ENCODE results near the gene TMEM63B. TPM values are rescaled to one million over a fixed set of nuclear protein-coding genes. Genes with fewer than 3 reads are reported as not detected.

Gene TMEM63B
- total and polyA plus RNA-seq, 9 of the 15 experiments (the other 6 are each of a cell fraction or from before 2014, with no cell fraction given): 0.14 to 39.4 (median 14.4) TPM

DNA sequence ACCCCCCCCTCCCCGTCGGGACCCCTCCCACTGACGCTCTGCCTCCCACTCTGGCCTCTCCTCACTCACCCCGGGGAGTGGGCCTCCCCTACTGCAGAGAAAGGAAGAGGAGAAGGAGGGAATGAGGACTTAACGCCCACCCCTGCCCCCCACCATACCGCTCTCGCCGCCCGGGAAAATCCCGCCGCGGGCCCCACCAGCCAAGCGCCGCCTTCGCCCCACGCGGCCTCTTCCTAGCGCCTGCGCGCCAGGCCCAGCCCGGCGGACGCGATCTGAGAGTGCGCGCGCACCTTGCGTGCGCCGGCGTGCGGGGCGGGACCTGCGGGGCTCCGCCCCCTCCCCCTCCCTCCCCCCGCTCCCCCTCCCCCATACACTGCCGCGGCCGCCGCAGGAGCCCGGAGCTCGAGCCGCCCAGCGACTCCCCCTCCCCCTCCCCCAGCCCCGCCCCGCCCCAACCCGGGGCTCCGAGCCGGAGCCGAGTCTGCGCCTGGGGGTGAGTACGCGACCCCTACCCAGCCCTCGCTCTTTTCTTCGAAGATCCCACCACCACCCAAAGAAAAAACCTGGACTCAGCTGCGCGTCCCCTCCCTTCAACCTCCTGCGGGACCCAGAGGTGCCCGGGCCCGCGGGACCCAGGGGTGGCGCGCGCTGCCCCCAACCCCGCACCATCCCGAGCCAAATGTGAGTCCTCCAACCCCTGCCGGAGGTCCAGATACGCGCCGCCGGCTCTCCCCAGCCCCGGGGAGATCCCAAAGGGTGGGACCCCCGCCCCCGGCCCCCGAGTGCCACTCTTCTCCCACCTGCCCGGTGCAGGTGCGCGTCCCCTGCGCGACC is at the start of gene TMEM63B, which contains the start of gene MRPL14 (continued):
- TF ChIP-seq ZNF277 (CRISPR knock-in tag; IDR thresholded peaks at IDR 0.05; ENCODE audit: borderline replicate concordance): no peak
- TF ChIP-seq JUND (IDR thresholded peaks at IDR 0.05; ENCODE audit: borderline replicate concordance, low read depth, low read length): peak; percentile 4; the same call in 1 of the 2 replicates
- TF ChIP-seq JUND (tag; IDR thresholded peaks at IDR 0.05; ENCODE audit: borderline replicate concordance, low read depth, low read length): no peak
- TF ChIP-seq, protein P1, sequence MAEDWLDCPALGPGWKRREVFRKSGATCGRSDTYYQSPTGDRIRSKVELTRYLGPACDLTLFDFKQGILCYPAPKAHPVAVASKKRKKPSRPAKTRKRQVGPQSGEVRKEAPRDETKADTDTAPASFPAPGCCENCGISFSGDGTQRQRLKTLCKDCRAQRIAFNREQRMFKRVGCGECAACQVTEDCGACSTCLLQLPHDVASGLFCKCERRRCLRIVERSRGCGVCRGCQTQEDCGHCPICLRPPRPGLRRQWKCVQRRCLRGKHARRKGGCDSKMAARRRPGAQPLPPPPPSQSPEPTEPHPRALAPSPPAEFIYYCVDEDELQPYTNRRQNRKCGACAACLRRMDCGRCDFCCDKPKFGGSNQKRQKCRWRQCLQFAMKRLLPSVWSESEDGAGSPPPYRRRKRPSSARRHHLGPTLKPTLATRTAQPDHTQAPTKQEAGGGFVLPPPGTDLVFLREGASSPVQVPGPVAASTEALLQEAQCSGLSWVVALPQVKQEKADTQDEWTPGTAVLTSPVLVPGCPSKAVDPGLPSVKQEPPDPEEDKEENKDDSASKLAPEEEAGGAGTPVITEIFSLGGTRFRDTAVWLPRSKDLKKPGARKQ (CRISPR knock-in tag; IDR thresholded peaks at IDR 0.05): no peak
- TF ChIP-seq CCNT2 (IDR thresholded peaks at IDR 0.05; ENCODE audit: borderline replicate concordance, extremely low read depth, insufficient read length, low read depth, low read length): peak; percentile 68
- no peak for TF ChIP-seq ZHX1 (conservative IDR thresholded peaks at IDR 0.05; ENCODE audit: low read length)
- no peak for TF ChIP-seq CTCFL (IDR thresholded peaks at IDR 0.05; ENCODE audit: borderline replicate concordance, insufficient read depth, low read depth, low read length, poor library complexity, severe bottlenecking)
- TF ChIP-seq NFRKB (IDR thresholded peaks at IDR 0.05; ENCODE audit: low read depth): peak; percentile 17; the same call in 1 of the 2 replicates
- TF ChIP-seq USF2 (CRISPR knock-in tag; IDR thresholded peaks at IDR 0.05): no peak
- peak; percentile 77 for TF ChIP-seq EP400 (IDR thresholded peaks at IDR 0.05)
- TF ChIP-seq ZNF77 (CRISPR knock-in tag; IDR thresholded peaks at IDR 0.05): no peak
- TF ChIP-seq MBD2 (IDR thresholded peaks at IDR 0.05; ENCODE audit: borderline replicate concordance, low read depth): 0 out of 2 replicates have a peak, but pooled peaks have one; percentile 36
- TF ChIP-seq HDAC8 (tag; IDR thresholded peaks at IDR 0.05): no peak
- TF ChIP-seq DACH1 (IDR thresholded peaks at IDR 0.05; ENCODE audit: partially characterized antibody): no peak
- TF ChIP-seq KDM5B (IDR thresholded peaks at IDR 0.05; ENCODE audit: insufficient replicate concordance, low read depth, low read length): peak; percentile 76
- TF ChIP-seq KDM1A (IDR thresholded peaks at IDR 0.05): peak in 1 of 2 experiments; percentile 86; a peak in 2 of 4 replicates
- TF ChIP-seq JUNB (CRISPR knock-in tag; conservative IDR thresholded peaks at IDR 0.05): no peak
- 0 out of 2 replicates have a peak, but pooled peaks have one; percentile 33 for TF ChIP-seq NCOR1 (IDR thresholded peaks at IDR 0.05)
